Spleen (tissue), 11 donors: ENCODE data around the gene AVPI1. TPM values are rescaled to one million over a fixed set of nuclear protein-coding genes. Genes with fewer than 3 reads are reported as not detected.
"Not testable (repeated sequence)": the region's sequence is repeated elsewhere in the genome, so short reads cannot be mapped to it uniquely, and the experiment has no call there.

ENCODE experiments used
- DNase-seq: peaks from one replicate; pipeline ENCODE4 v3.0.0-alpha.2; 2020
- H3K27ac ChIP-seq, 8 donors: fragments of 200-600 bp; sonication (generic) in 7 of 8; 1 replicate in 4 of 8; 2 replicates in 4 of 8; pipeline versions ENCODE4 v1.5.0 to v1.8.0; 2016 to 2021; ENCODE audit warnings: inconsistent platforms in 4 of 8, mild to moderate bottlenecking in 4 of 8, moderate library complexity in 1 of 8
- H3K27me3 ChIP-seq, 7 donors: fragments of 200-600 bp; sonication (generic) in 6 of 7; replicated peaks in 1 of 7; 1 replicate in 4 of 7; 2 replicates in 3 of 7; pipeline versions ENCODE4 v1.5.0 to v1.8.0; 2016 to 2021; ENCODE audit warnings: inconsistent platforms in 3 of 7, mild to moderate bottlenecking in 1 of 7
- H3K36me3 ChIP-seq, 6 donors: fragments of 200-600 bp; sonication (generic) in 5 of 6; 1 replicate in 4 of 6; 2 replicates in 2 of 6; pipeline versions ENCODE4 v1.5.0 to v1.8.0; 2016 to 2021; ENCODE audit warnings: inconsistent platforms in 2 of 6
- H3K4me1 ChIP-seq, 6 donors: fragments of 200-600 bp; sonication (generic) in 5 of 6; 1 replicate in 3 of 6; 2 replicates in 3 of 6; pipeline versions ENCODE4 v1.5.0 to v1.8.0; 2016 to 2021; ENCODE audit warnings: inconsistent platforms in 3 of 6
- H3K4me3 ChIP-seq, 8 donors: fragments of 200-600 bp; sonication (generic) in 7 of 8; 1 replicate in 4 of 8; 2 replicates in 4 of 8; pipeline versions ENCODE4 v1.5.0 to v1.8.0; 2016 to 2021; ENCODE audit warnings: inconsistent platforms in 4 of 8, mild to moderate bottlenecking in 4 of 8, moderate library complexity in 2 of 8
- H3K9me3 ChIP-seq, 8 donors: fragments of 200-600 bp; sonication (generic) in 7 of 8; 1 replicate in 4 of 8; 2 replicates in 4 of 8; pipeline versions ENCODE4 v1.5.0 to v1.8.0; 2016 to 2021; ENCODE audit warnings: inconsistent platforms in 4 of 8
- CTCF ChIP-seq, 11 experiments: fragments of 200-600 bp in 7 of 11; fragments of 450-650 bp in 4 of 11; sonication (generic) in 4 of 11; IDR thresholded peaks in 8 of 11; conservative IDR thresholded peaks in 3 of 11; 1 replicate in 7 of 11; 2 replicates in 4 of 11; pipeline versions ENCODE4 v1.4.0 to v1.8.0; 2016 to 2021; ENCODE audit warnings: antibody characterized with exemption in 11 of 11, inconsistent platforms in 4 of 11, mild to moderate bottlenecking in 1 of 11
- POLR2A ChIP-seq, 3 donors: fragments of 450-650 bp; IDR thresholded peaks; one replicate each; pipeline ENCODE4 v1.5.1; 2017; ENCODE audit warnings: antibody characterized with exemption in 3 of 3, mild to moderate bottlenecking in 1 of 3
- POLR2AphosphoS5 ChIP-seq, 3 donors: sonication (generic); formaldehyde crosslinking; IDR thresholded peaks; one replicate each; pipeline ENCODE4 v1.5.1; 2017; ENCODE audit warnings: antibody characterized with exemption in 3 of 3
- WGBS, 5 donors: extraction: QIAGEN DNeasy Blood & Tissue Kit in 3 of 5; methylation state at CpG; one replicate each; pipeline versions ENCODE4 v1.1.5 to v1.1.7; 2013 to 2018; 5-methylcytosine and 5-hydroxymethylcytosine counted together
- intact Hi-C: fragments of 100-400 bp; cut with DNase I; formaldehyde crosslinking; loops from one replicate; pipeline ENCODE4 v1.15.0; 2023; ENCODE audit warnings: low total_unique reads
- polyA plus RNA-seq, 3 donors: library from polyadenylated mRNA; stranded (reverse); fragments of 200-250 nt; gene quantifications; one replicate each; pipeline ENCODE4 v1.2.1, GENCODE V29; 2013
- total RNA-seq, 7 donors: library from RNA; depleted of rRNA in 3 of 7; stranded (reverse); fragments of >200 nt in 3 of 7; fragmentation: NEBNext Ultra II Directional in 4 of 7; extraction: Animal tissue kit (Norgen Biotek cat#: 25700) in 4 of 7; gene quantifications; one replicate each; pipeline versions ENCODE4 v1.1.0 to v1.2.1, GENCODE V29; 2016 to 2021
- donor health status: healthy with polysubstance abuse.
- donor health status: DM: no; HTN: no; CAD: no; lungs with moderate emphysema.
- donor health status: DM: no; HTN: no; CAD: no.
- donor health status: Bipolar disorder and iron deficiency.
- donor health status: healthy.
- donor health status: DM: no; HTN: no; CAD: no.
- donor health status: DM: yes; HTN: yes; CAD: no.

Gene AVPI1
- total and polyA plus RNA-seq, 10 donors = 4.0 to 35.8 (median 14.3) TPM

GRCh38 chr10:97640174-97640867, 46.7 kb downstream of the AVPI1 start, which contains the start of gene PI4K2A:
Gene PI4K2A, plus strand, starts transcription at chr10:97640671. Its CDS starts 72 bp downstream, at chr10:97640743.
- H3K4me3 ChIP-seq = peak within 1 kb of the TSS; percentile 42 to 95 (median 80)
- TF ChIP-seq POLR2A (IDR thresholded peaks at IDR 0.05) (peak in 1 of 3 donors; percentile 56), POLR2AphosphoS5 (IDR thresholded peaks at IDR 0.05) (peak; percentile 88 to 96 (median 94)), CTCF (IDR thresholded peaks at IDR 0.05 in 8 of 11, conservative IDR thresholded peaks at IDR 0.05 in 3 of 11) (peak in 4 of 11 experiments; percentile 10 to 47 (median 28))
- peaks cover 0 to 20% (median 3%) of the 10 kb centered on the region in 6 donors for H3K36me3 ChIP-seq
- no peaks in the 10 kb centered on the region for H3K27me3 ChIP-seq
- no peaks in the 10 kb centered on the region for H3K9me3 ChIP-seq
- intact Hi-C loops = no loop called here
- peak within 1 kb of the TSS; percentile 31 to 95 (median 90) for H3K27ac ChIP-seq
- peak; percentile 99 for DNase-seq
- 2 to 3% (median 3%) methylated on average over 27 to 54 of the region's 54 CpGs for WGBS, 5 donors
- H3K4me1 ChIP-seq = peaks cover 11 to 33% (median 19%) of the 10 kb centered on the region in 6 donors

GRCh38 chr10:97639090-97639489, 48.0 kb downstream of the AVPI1 start:
- H3K9me3 ChIP-seq, H3K27ac ChIP-seq, H3K4me3 ChIP-seq, H3K36me3 ChIP-seq, DNase-seq, H3K27me3 ChIP-seq, intact Hi-C loops: not testable (repeated sequence)
- 93 to 95% (median 94%) methylated on average over 3 of the region's 3 CpGs for WGBS, 5 donors
- H3K4me1 ChIP-seq = peaks cover 11 to 34% (median 19%) of the 10 kb centered on the region in 6 donors

- H3K36me3 ChIP-seq = no peaks in the 10 kb centered on the region
- H3K27ac ChIP-seq = no peak overlapping the region
- peaks cover 0 to 30% (median 17%) of the 10 kb centered on the region in 6 donors for H3K4me1 ChIP-seq
- 91 to 100% (median 94%) methylated on average over 1 of the region's 1 CpG for WGBS, 5 donors
- H3K9me3 ChIP-seq = no peaks in the 10 kb centered on the region
- H3K4me3 ChIP-seq = no peak overlapping the region
- no peak for DNase-seq
- intact Hi-C loops = no loop called here
- no peaks in the 10 kb centered on the region for H3K27me3 ChIP-seq
- TF ChIP-seq POLR2A (IDR thresholded peaks at IDR 0.05) = no peak
- TF ChIP-seq POLR2AphosphoS5 (IDR thresholded peaks at IDR 0.05) = no peak
- TF ChIP-seq CTCF (IDR thresholded peaks at IDR 0.05 in 8 of 11, conservative IDR thresholded peaks at IDR 0.05 in 3 of 11) = no peak
Measured at GRCh38 chr10:97635577-97635976, 51.5 kb downstream of the AVPI1 start.

GRCh38 chr10:97633921-97634320, 53.1 kb downstream of the AVPI1 start:
- 87 to 95% (median 90%) methylated on average over 8 of the region's 8 CpGs for WGBS, 5 donors
- Histone ChIP-seq H3K36me3 (no peaks in the 10 kb centered on the region), H3K4me1 (peaks cover 0 to 23% (median 14%) of the 10 kb centered on the region in 6 donors), H3K27me3 (no peaks in the 10 kb centered on the region), H3K4me3 (peak overlapping the region; percentile 51 to 87 (median 75)), H3K27ac (peak overlapping the region in 6 of 8 donors; percentile 36 to 74 (median 54)), H3K9me3 (no peaks in the 10 kb centered on the region)
- intact Hi-C loops = no loop called here
- no peak for DNase-seq
- TF ChIP-seq CTCF (IDR thresholded peaks at IDR 0.05 in 8 of 11, conservative IDR thresholded peaks at IDR 0.05 in 3 of 11) (peak in 1 of 11 experiments; percentile 19), POLR2AphosphoS5 (IDR thresholded peaks at IDR 0.05) (no peak)
